CD4-positive, alpha-beta T cell (primary cell): ENCODE data around the gene AHRR. TPM values are rescaled to one million over a fixed set of nuclear protein-coding genes. Genes with fewer than 3 reads are reported as not detected.
A peak's percentile ranks its signal among the peaks of the same experiment; 100 is the strongest.
"Not testable (repeated sequence)": the region's sequence is repeated elsewhere in the genome, so short reads cannot be mapped to it uniquely, and the experiment has no call there.

ENCODE experiments used
- ATAC-seq: fragments of 200-7000 bp; cut with Tn5 transposase; one replicate; pipeline ENCODE4 v1.10.0; 2022; ENCODE audit warnings: mild to moderate bottlenecking; ENCODE audit not compliant: poor library complexity
- CTCF ChIA-PET: fragments of 350-600 bp; sonication (Branson Sonifier 250); formaldehyde crosslinking; loops from one replicate; lab custom pipeline; 2021; ENCODE audit warnings: antibody characterized with exemption, inconsistent platforms; lab: Charles Lee
- POLR2A ChIA-PET: fragments of 350-600 bp; sonication (Branson Sonifier 250); formaldehyde crosslinking; loops from one replicate; lab custom pipeline; 2021; ENCODE audit warnings: antibody characterized with exemption, inconsistent platforms; lab: Charles Lee
- DNase-seq, 14 experiments: peaks; one replicate each; pipeline ENCODE4 v3.0.0-alpha.2; 2013 to 2020; ENCODE audit warnings: mixed read lengths in 2 of 14
- H3K27ac ChIP-seq, 2 donors: one replicate each; pipeline versions ENCODE4 v1.5.1 to v1.7.0; 2013; ENCODE audit warnings: low read length in 2 of 2, low read depth in 1 of 2, mild to moderate bottlenecking in 1 of 2
- H3K27me3 ChIP-seq, 2 experiments: 1 replicate in 1 of 2; 2 replicates in 1 of 2; pipeline versions ENCODE4 v1.6.1 to v1.7.0; 2013; ENCODE audit warnings: low read length in 2 of 2, control low read depth in 1 of 2, mild to moderate bottlenecking in 1 of 2, moderate library complexity in 1 of 2; ENCODE audit not compliant: insufficient read depth in 2 of 2, control insufficient read depth in 1 of 2
- H3K36me3 ChIP-seq: one replicate; pipeline ENCODE4 v1.6.1; 2013; ENCODE audit warnings: low read length, control low read depth; ENCODE audit not compliant: insufficient read depth
- H3K4me1 ChIP-seq: one replicate; pipeline ENCODE4 v1.6.1; 2013; ENCODE audit warnings: low read length, control low read depth; ENCODE audit not compliant: insufficient read depth
- H3K4me3 ChIP-seq: one replicate; pipeline ENCODE4 v1.5.1; 2013; ENCODE audit warnings: mild to moderate bottlenecking, low read length, moderate library complexity
- H3K9me3 ChIP-seq, 2 experiments: 1 replicate in 1 of 2; 2 replicates in 1 of 2; pipeline versions ENCODE4 v1.6.1 to v1.7.0; 2013; ENCODE audit warnings: low read length in 2 of 2, mild to moderate bottlenecking in 2 of 2, control low read depth in 1 of 2, moderate library complexity in 1 of 2; ENCODE audit not compliant: control insufficient read depth in 1 of 2, insufficient read depth in 1 of 2
- H3K27ac Mint-ChIP-seq: one replicate; pipeline ENCODE4 v1.8.0; 2020; ENCODE audit warnings: mixed read lengths
- H3K27me3 Mint-ChIP-seq: one replicate; pipeline ENCODE4 v1.8.0; 2021; ENCODE audit warnings: mixed read lengths
- H3K36me3 Mint-ChIP-seq: one replicate; pipeline ENCODE4 v1.8.0; 2021; ENCODE audit warnings: low read depth, mixed read lengths
- H3K4me1 Mint-ChIP-seq: one replicate; pipeline ENCODE4 v1.8.0; 2021; ENCODE audit warnings: low read depth, mixed read lengths
- H3K4me3 Mint-ChIP-seq: one replicate; pipeline ENCODE4 v1.8.0; 2020; ENCODE audit warnings: mild to moderate bottlenecking, mixed read lengths
- H3K9me3 Mint-ChIP-seq: one replicate; pipeline ENCODE4 v1.8.0; 2020; ENCODE audit warnings: mixed read lengths
- intact Hi-C, 2 experiments: fragments of 100-400 bp; cut with DNase I in 1 of 2; cut with micrococcal nuclease in 1 of 2; formaldehyde crosslinking; loops; one replicate each; pipeline versions ENCODE4 v1.15.1 to v1.9.0; 2023 to 2025; cut with DNase I, micrococcal nuclease
- total RNA-seq, 174 experiments: library from RNA in 2 of 174; stranded (reverse) in 2 of 174; gene quantifications; one replicate each; pipeline ENCODE4 v1.2.3 and lab custom pipeline; 2021 to 2026
- TF ChIP-seq, protein P1 (sequence below): fragments of 200-600 bp; IDR thresholded peaks from one replicate; pipeline ENCODE4 v1.8.0; 2022; ENCODE audit warnings: antibody characterized with exemption, mild to moderate bottlenecking

The AHRR gene
- total RNA-seq, 2 experiments from 2014 or later = 0.45 to 0.63 TPM

DNA sequence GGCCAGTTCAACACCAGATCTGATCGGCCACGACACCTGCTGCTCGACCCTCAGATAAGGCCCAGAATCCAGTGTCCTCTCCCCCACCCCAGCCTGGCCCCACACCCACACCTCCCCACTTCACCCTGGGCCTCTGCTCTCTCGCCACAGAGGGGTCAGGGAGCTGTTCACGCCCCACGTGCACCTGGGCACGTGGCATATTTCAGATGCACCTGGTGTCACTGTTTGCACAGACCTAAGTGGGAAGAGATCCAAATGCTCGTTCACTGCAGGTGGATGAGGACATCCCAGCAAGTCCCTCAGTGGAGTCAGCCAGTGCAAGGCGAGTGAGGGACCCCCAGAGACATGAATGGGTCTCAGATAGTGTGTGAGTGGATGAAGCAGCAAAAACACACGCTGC, 25.3 kb upstream of the AHRR start:
- H3K4me3 ChIP-seq, H3K36me3 ChIP-seq, intact Hi-C loops, DNase-seq, H3K27ac ChIP-seq, H3K9me3 Mint-ChIP-seq, H3K27me3 ChIP-seq, CTCF ChIA-PET, H3K27me3 Mint-ChIP-seq, H3K9me3 ChIP-seq, ATAC-seq: not testable (repeated sequence)
- Mint-ChIP-seq H3K4me1 (peaks cover 31% of the 10 kb centered on the region), H3K4me3 (peak overlapping the region; percentile 14), H3K36me3 (peaks cover 21% of the 10 kb centered on the region), H3K27ac (peak overlapping the region; percentile 67)
- H3K4me1 ChIP-seq = peaks cover 12% of the 10 kb centered on the region
- POLR2A ChIA-PET = interaction anchor here (0.9 kb wide), 1 partner anchor 25 kb away, joined by 3 read pairs; the partner anchor contains the start of gene PDCD6

DNA sequence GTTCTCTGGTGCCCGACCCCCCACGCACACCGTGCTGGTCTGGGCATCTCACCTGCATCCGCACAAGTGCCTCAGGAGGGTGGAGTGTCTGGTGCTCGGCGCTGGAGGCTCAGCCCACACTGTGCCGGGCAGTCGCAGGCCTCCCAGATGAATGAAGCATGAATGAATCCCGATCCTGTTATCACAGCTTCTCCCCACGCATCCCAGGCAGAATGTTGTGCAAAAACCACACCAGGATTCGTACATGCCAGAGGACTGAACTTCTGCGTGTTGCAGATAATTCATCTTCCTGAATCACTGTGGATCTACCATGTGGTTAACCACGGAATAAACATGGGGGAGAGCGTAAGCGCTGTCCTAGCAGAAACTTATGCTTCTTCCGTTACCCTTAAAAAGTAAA, 24.6 kb upstream of the AHRR start:
- H3K9me3 ChIP-seq, H3K36me3 ChIP-seq, intact Hi-C loops, POLR2A ChIA-PET, H3K4me3 ChIP-seq, H3K27me3 ChIP-seq, H3K27ac ChIP-seq, CTCF ChIA-PET, H3K9me3 Mint-ChIP-seq, H3K27me3 Mint-ChIP-seq: not testable (repeated sequence)
- Mint-ChIP-seq H3K27ac (peak overlapping the region; percentile 67), H3K4me3 (peak overlapping the region; percentile 54), H3K4me1 (peaks cover 35% of the 10 kb centered on the region), H3K36me3 (peaks cover 16% of the 10 kb centered on the region)
- DNase-seq = peak in 3 of 14 experiments; percentile 35 to 49 (median 43)
- ATAC-seq = peak; percentile 88
- H3K4me1 ChIP-seq = peaks cover 16% of the 10 kb centered on the region

DNA sequence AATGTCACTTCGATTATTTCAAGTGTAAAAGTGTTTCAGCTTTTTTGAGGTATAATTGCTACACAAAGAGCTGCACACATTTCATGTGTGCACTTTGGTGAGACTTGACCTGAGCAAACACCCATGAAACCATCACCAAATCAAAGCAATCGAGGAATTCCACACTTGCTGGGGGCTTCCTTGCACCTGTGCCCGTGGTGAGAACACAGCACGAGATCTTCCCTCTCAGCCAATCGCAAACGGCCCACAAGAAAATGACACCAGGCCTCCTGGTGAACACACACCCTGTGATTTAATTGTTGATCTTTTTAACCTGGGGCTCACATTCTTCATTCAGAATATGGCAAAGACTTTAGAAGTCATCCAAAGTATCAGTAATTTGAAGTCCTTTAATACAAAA, 24.1 kb upstream of the AHRR start:
- H3K36me3 ChIP-seq, ATAC-seq, H3K27me3 ChIP-seq, H3K27me3 Mint-ChIP-seq, H3K4me3 Mint-ChIP-seq, intact Hi-C loops, H3K9me3 ChIP-seq, H3K4me3 ChIP-seq, H3K9me3 Mint-ChIP-seq, H3K27ac ChIP-seq, CTCF ChIA-PET, POLR2A ChIA-PET: not testable (repeated sequence)
- H3K36me3 Mint-ChIP-seq = peaks cover 11% of the 10 kb centered on the region
- H3K27ac Mint-ChIP-seq = peak overlapping the region; percentile 67
- peaks cover 40% of the 10 kb centered on the region for H3K4me1 Mint-ChIP-seq
- H3K4me1 ChIP-seq = peaks cover 20% of the 10 kb centered on the region
- DNase-seq = peak in 1 of 14 experiments; percentile 10

DNA sequence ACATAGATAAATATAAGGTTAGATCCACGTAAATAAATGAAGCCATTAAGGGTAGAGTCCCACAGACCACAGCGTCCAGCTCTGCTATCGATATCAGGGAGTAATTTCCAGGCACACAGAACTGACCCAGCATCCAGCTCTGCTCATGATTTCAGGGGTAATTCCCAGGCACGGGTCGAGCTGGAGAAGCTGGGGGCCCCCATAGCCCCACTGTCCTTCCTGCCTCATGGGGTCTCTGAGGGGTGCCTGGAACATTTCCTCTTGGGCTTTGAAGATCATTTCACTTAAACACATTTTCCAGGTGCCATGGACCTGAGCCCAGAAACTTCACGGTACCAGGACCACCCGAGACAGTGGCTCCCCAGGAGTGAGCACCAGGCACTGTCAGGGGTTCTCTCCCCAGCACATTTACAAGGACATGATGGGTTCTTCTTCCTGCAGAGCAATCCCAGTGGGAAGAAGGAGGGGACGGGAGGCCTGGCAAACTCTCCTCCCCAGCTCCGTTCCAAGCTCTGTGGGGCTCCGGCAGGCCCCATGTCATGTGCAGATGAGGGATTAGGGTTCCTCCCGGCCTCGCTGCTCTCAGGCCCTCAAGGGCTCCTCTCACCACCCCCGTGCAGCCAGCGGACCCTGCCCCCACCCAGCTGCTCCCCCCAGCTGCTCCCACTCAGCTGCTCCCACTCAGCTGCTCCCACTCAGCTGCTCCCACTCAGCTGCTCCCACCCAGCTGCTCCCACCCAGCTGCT, 23.4 kb upstream of the AHRR start:
- intact Hi-C loops, DNase-seq, H3K36me3 Mint-ChIP-seq, H3K27me3 ChIP-seq, H3K27me3 Mint-ChIP-seq, CTCF ChIA-PET, H3K4me3 Mint-ChIP-seq, H3K36me3 ChIP-seq, ATAC-seq, H3K9me3 Mint-ChIP-seq, POLR2A ChIA-PET, H3K9me3 ChIP-seq, H3K4me3 ChIP-seq, H3K27ac Mint-ChIP-seq, H3K27ac ChIP-seq: not testable (repeated sequence)
- H3K4me1 Mint-ChIP-seq = peaks cover 45% of the 10 kb centered on the region
- H3K4me1 ChIP-seq = peaks cover 20% of the 10 kb centered on the region

DNA sequence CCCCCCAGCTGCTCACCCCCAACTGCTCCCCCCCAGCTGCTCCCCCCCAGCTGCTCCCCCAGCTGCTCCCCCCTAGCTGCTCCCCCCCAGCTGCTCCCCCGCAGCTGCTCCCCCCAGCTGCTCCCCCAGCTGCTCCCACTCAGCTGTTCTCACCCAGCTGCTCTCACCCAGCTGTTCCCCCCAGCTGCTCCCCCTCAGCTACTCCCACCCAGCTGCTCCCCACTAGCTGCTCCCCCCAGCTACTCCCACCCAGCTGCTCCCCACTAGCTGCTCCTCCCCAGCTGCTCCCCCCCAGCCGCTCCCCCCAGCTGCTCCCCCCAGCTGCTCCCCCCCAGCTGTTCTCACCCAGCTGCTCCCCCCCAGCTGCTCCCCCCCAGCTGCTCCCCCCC, 22.8 kb upstream of the AHRR start:
- Mint-ChIP-seq H3K36me3 (peaks cover 5% of the 10 kb centered on the region), H3K27me3 (no peaks in the 10 kb centered on the region), H3K27ac (no peak overlapping the region), H3K9me3 (no peaks in the 10 kb centered on the region), H3K4me3 (no peak overlapping the region), H3K4me1 (peaks cover 45% of the 10 kb centered on the region)
- ChIA-PET POLR2A (no interaction called here), CTCF (no interaction called here)
- Histone ChIP-seq H3K4me1 (peaks cover 20% of the 10 kb centered on the region), H3K27ac (no peak overlapping the region), H3K36me3 (no peaks in the 10 kb centered on the region), H3K9me3 (no peaks in the 10 kb centered on the region), H3K4me3 (no peak overlapping the region), H3K27me3 (no peaks in the 10 kb centered on the region)
- intact Hi-C loops = no loop called here
- TF ChIP-seq, protein P1, sequence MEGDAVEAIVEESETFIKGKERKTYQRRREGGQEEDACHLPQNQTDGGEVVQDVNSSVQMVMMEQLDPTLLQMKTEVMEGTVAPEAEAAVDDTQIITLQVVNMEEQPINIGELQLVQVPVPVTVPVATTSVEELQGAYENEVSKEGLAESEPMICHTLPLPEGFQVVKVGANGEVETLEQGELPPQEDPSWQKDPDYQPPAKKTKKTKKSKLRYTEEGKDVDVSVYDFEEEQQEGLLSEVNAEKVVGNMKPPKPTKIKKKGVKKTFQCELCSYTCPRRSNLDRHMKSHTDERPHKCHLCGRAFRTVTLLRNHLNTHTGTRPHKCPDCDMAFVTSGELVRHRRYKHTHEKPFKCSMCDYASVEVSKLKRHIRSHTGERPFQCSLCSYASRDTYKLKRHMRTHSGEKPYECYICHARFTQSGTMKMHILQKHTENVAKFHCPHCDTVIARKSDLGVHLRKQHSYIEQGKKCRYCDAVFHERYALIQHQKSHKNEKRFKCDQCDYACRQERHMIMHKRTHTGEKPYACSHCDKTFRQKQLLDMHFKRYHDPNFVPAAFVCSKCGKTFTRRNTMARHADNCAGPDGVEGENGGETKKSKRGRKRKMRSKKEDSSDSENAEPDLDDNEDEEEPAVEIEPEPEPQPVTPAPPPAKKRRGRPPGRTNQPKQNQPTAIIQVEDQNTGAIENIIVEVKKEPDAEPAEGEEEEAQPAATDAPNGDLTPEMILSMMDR = no peak
- no peak for ATAC-seq
- DNase-seq = peak in 1 of 14 experiments; percentile 7

DNA sequence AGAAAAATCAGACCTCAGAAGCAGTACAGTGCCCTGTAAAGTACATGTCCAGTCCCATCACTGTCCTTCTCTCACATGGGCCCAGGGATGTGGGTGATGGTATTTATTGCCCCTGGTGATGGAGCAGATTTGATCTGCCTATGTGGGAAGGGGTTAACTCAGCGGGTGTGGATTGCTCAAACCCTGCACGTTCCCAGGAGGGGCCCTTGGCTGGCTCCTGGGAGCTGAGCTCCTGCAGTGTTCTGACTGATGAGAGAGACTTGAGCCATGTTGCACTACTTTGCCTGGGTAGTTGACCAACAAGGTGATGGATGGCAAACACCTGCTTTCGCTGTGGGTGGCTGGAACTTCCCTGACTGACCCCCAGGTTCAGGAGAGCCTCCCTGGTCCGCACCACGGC, 21.6 kb upstream of the AHRR start:
- POLR2A ChIA-PET, H3K9me3 ChIP-seq, H3K36me3 ChIP-seq, H3K4me3 ChIP-seq, DNase-seq, H3K27ac ChIP-seq, H3K27me3 ChIP-seq, H3K27ac Mint-ChIP-seq, CTCF ChIA-PET, H3K9me3 Mint-ChIP-seq, intact Hi-C loops, H3K36me3 Mint-ChIP-seq, H3K4me3 Mint-ChIP-seq, H3K27me3 Mint-ChIP-seq, ATAC-seq: not testable (repeated sequence)
- H3K4me1 Mint-ChIP-seq = peaks cover 42% of the 10 kb centered on the region
- H3K4me1 ChIP-seq = peaks cover 20% of the 10 kb centered on the region
